BJ (cell line): ENCODE results near the gene RNF11. TPM values are rescaled to one million over a fixed set of nuclear protein-coding genes. Genes with fewer than 3 reads are reported as not detected.

Source experiments
- CTCF ChIA-PET: fragments of 350-600 bp; formaldehyde crosslinking; extraction: SDS; loops from one replicate; lab custom pipeline; 2021; ENCODE audit warnings: antibody characterized with exemption, inconsistent platforms; lab: Yijun Ruan, JAX
- POLR2A ChIA-PET: fragments of 300-600 bp; sonication (Branson Sonifier 250); formaldehyde crosslinking; extraction: SDS; loops from one replicate; lab custom pipeline; 2021; ENCODE audit warnings: antibody characterized with exemption; lab: Charles Lee
- DNase-seq: peaks from one replicate; pipeline ENCODE4 v3.0.0-alpha.2; 2011; ENCODE audit warnings: low read depth
- H3K27me3 ChIP-seq: 2 replicates; pipeline ENCODE4 v1.6.0; 2011; ENCODE audit warnings: low read length; ENCODE audit not compliant: control insufficient read depth, insufficient read depth
- H3K36me3 ChIP-seq: 2 replicates; pipeline ENCODE4 v1.5.1; 2011; ENCODE audit warnings: low read length; ENCODE audit not compliant: control insufficient read depth, insufficient read depth
- H3K4me3 ChIP-seq: 2 replicates; pipeline ENCODE4 v1.5.1; 2011; ENCODE audit warnings: low read depth, mild to moderate bottlenecking, control low read depth, low read length
- CTCF ChIP-seq: IDR thresholded peaks from 2 replicates; pipeline ENCODE4 v1.5.1; 2011; ENCODE audit warnings: low read depth, mild to moderate bottlenecking, control low read depth, inconsistent platforms, low read length, moderate library complexity; ENCODE audit not compliant: insufficient read depth
- polyA plus RNA-seq: library from polyadenylated mRNA; depleted of rRNA; stranded (reverse); fragments of >200 nt; gene quantifications from 2 replicates; pipeline ENCODE4 v1.2.3, GENCODE V29; 2011; rRNA removed

The RNF11 gene
- polyA plus RNA-seq, 1 experiment: 81.5 TPM

- Histone ChIP-seq H3K4me3 (no peak overlapping the region), H3K27me3 (no peaks in the 10 kb centered on the region), H3K36me3 (no peaks in the 10 kb centered on the region)
- TF ChIP-seq CTCF: no peak
- DNase-seq: no peak
- ChIA-PET POLR2A (no interaction called here), CTCF (interaction anchor here (1.5 kb wide), 1 partner anchor 25 kb away, joined by 6 read pairs; no protein-coding TSS in a partner anchor)
Measured at GRCh38 chr1:51321924-51322280, 85.8 kb downstream of the RNF11 start.

- Histone ChIP-seq H3K36me3 (no peaks in the 10 kb centered on the region), H3K4me3 (no peak overlapping the region), H3K27me3 (no peaks in the 10 kb centered on the region)
- CTCF ChIA-PET: no interaction called here
- no peak for TF ChIP-seq CTCF
- DNase-seq: no peak
- POLR2A ChIA-PET: no interaction called here
Measured at GRCh38 chr1:51322417-51323101, 86.5 kb downstream of the RNF11 start.

Other genes starting within 250 kb of the RNF11 start
- gene C1orf185, start 134.0 kb upstream of the RNF11 start, polyA plus RNA-seq: not detected in 2 replicates
- gene TTC39A, start 94.3 kb downstream of the RNF11 start, polyA plus RNA-seq: 0.43 and 0.47 TPM in 2 replicates